GM12892 (cell line): ENCODE data around the gene PGBD5.

ENCODE experiments used
- POLR2A ChIP-seq: IDR thresholded peaks from 2 replicates; pipeline ENCODE4 v1.6.1; 2011; ENCODE audit warnings: low read depth, low read length, control low read depth
- POLR2AphosphoS5 ChIP-seq: IDR thresholded peaks from 2 replicates; pipeline ENCODE4 v1.6.1; 2011; ENCODE audit warnings: low read depth, low read length, control low read depth
- TAF1 ChIP-seq: IDR thresholded peaks from 2 replicates; pipeline ENCODE4 v1.6.1; 2011; ENCODE audit warnings: low read depth, mild to moderate bottlenecking, control low read depth, low read length, borderline replicate concordance

- no peak for TF ChIP-seq POLR2AphosphoS5
- no peak for TF ChIP-seq POLR2A
- no peak for TF ChIP-seq TAF1
Measured at GRCh38 chr1:230277201-230278025, 148.7 kb downstream of the PGBD5 start.
